HG02759 (cell line): ENCODE data around the gene RAB38.

Source experiments
- ATAC-seq: cut with Tn5 transposase; IDR thresholded peaks from one replicate; pipeline ENCODE4 v1.9.1; 2021; ENCODE audit warnings: mild to moderate bottlenecking, moderate library complexity; ENCODE audit not compliant: unreplicated experiment

Gene RAB38

DNA sequence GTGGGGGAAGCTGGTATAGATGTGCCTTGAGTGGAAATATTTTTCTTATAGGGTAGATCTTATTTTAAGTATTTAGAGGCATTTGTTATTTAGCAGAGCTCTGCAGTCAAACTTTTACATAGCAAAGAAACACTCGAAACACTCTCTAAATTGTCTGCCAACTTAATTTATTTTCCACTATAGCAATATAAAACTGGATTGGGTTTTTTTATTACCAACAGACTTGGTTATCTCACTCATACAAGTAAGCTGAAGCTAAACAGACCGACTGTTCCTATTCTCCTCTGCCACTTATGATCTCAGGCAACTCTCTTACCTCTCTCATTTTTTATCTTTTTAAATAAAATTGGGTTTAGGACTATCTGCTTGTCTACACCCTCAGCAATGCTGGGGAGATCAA lies 4.6 kb downstream of the RAB38 start:
- ATAC-seq = no peak

DNA sequence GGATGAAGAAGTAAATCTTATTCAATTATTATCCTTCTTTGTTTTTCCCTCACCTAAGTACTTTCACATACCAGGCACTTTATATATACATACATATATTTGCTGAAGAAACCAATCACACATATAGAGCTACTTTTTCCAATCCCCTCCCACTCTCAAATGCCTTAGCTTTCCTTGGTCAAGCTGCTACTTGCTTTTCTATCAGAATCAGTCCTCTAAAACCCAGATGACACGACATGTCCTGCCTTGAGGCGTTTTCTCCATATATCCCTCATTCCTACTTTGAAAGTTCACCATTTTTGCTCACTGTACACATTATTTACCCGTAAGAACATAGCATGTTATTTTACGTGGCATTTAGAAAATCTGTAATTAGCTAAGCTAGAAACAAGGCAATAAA lies 5.4 kb downstream of the RAB38 start:
- no peak for ATAC-seq

DNA sequence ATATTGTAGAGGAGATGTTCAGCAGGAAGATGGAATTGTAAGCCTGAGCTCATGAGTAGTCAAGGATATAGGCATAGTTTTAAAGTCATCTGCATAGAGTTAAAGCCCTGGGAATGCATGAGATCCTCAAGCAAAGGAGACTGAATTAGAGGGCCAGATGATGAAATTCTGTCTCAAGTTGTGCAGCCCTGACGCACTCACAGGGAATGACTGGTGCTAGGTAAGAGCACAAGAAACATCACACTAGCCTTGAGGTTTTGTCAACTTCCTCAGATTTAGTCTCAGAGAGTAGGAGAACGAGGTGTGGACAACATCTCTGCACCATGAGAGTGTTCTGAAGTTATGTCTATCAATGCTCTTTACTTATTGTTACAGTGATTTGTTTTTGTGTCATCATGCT lies 5.8 kb downstream of the RAB38 start:
- ATAC-seq = no peak

DNA sequence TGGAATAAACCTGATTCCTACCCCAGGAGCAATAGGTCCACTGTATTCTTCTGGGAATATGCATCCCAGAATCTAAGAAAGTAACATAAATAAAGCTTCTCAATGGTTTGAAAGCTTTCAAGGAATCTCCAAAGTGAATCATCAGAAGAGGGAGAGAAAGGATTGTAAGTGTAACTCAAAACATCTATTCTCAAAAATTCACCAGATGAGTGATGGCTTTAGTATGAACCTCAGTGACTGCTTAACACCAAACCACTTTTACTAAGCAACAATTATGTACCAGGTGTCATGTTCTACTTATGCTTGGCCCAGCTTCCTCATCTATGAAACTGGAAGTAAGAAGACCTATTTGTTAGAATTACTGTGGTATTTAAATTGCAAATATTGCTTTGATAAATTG lies 7.4 kb downstream of the RAB38 start:
- ATAC-seq = no peak

DNA sequence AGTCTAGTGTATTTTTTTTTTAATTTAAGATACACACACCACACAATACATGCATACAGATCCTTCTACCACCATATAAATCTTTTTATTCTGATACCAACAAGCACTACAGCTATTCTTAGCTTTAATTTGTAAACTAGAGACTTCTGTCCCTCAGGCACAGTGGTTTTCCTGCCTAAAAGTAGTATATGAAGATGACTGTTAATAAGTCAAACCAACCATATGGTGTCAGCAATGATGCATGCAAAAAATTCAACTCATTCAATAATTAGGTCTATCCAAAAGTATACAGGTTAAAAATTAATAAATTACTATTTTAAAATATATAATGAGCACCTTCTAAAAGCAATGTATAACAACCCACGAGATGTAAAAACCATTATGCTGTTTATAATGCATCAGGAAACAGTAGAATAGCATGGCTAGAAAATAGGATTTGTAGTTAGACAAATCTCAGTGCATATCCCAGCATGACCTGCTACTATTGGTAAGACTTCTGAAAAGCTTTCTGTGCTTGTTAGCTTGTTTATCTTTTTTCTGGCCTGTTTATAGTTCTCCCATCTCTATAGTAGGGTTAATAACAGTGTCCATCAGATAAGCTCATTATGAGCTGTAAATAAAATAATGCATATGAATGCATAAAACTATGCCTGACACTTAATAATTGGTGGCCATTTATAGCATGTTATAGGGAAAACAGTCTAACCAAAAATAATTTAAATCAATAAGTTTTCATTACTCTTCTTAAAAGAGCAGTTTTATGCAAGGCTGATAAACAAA lies 10.2 kb downstream of the RAB38 start:
- peak; percentile 50 for ATAC-seq

DNA sequence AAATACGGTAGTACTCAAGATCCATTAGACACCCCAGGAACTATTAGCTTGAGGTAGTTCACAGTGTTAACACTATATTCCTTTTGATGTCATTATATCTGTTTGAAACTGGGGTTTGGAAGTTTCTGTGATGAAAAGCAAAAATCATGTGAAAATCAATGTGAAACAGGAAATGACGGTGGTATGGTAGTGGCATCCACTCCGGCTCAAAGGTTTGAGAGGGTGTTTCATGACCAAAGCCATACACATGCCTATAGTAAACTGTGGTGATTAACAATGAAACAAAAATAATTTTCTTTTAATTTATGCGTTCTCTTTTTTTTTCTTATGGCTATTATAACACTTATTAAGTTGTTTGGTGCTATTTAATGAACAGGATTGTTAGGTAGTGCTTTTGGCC lies 10.9 kb downstream of the RAB38 start:
- ATAC-seq = peak; percentile 46

DNA sequence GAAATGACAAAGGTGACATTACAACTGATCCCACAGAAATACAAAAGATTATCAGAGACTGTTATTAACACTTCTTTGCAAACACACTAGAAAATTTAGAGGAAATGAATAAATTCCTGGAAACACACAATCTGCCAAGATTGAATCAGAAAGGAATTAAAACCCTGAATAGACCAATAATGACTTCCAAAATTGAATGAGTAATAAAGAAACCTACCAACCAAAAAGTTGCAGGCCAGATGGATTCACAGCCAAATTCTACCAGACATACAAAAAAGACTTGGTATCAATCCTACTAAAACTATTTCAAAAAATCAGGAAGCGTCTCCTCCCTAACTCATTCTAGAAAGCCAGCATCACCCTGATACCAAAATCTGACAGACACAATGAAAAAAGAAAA lies 17.2 kb downstream of the RAB38 start:
- no peak for ATAC-seq

DNA sequence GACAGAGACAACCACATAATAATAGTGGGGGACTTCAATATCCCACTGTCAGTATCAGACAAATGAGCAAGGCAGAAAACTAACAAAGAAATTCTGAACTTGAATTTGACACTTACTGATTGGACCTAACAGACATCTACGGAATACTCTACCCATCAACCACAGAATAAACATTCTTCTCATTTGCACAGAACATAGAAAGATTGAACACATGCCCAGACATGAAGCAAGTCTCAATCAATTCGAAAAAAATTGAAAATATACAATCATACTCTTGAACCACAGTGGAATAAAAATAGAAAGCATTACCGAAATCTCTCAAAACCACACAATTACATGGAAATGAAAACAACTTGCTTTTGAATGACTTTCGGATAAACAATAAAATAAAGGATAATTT lies 17.9 kb downstream of the RAB38 start:
- no peak for ATAC-seq

DNA sequence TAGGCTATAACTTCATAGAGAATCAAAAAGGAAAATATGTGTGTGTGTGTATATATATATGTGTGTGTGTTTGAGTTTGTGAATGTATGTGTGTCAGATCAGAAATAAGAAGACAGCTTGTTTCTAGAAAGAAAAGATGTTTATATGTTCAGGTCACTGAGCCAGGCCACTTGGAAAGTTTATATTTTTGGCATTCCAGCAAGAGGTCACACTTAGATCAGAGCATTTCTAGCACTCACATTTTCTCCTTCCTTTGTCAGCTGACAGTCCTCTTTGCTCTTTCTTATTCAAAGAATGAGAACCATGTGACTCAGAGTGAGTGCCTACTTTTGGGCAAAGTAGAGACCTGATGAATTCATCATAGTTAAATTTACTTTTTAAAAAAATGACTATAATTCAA lies 22.9 kb downstream of the RAB38 start:
- ATAC-seq = no peak

DNA sequence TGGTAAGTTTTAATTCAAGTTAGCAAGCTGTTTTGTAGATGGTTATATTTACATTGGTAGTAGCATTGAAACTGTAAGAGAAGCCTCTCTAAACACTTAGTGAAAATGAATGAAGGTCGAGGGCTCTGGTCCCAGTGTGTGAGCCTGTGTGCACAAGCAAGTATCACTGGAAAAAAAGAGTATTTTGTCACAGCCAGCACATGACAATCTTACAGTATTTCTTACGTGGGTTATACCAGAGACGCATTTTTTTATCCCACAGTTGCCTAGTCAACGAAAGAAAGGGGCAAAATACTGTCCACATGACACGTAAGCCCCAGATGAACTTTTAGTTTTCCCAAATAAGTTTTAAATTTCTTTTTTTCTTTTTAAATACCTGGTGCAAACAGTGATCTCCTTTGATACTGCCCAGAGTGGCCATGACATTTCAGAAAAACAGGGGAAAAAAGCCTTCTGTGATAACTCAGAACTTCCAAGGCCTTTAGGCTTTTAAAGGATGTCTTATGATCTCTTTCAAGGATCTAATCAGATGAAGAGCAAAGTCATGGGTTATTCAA lies 23.5 kb downstream of the RAB38 start:
- no peak for ATAC-seq

DNA sequence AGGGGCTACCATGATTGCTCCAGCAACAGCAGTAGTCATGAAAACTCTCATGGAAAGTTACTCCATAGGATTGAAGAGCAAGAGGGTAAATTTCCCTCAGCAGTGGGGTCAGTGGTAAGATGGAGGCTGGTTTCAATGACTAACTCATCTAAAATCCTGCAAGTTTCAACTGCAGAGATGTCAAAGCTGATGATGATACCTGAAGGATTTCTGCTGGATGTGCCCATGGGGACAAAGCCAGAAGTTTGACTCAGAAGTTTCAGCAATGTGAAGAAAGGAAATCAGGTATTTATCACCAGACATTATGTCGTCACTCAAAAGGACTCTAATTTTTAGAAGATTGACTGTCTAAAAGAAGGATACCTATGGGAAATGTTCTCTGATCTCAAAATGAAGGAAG lies 29.1 kb downstream of the RAB38 start:
- no peak for ATAC-seq

DNA sequence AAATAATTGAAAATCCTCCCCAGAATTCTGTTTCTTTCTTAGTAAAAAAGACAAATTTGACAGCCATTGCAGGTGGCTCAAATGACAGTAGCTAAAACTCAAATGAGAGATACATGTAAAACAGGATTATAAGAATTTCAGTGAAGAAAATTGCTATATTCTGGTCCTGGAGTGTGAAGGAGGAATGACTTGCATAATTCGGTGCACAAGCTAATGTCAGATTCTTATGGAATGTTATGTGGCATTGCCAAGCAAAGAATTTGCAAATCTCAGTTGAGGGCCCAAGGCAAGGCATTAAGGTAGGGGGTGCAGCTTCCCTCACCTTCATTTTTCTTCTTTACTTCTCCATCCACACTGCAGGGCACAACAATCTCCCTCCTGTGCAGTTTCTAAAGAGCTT lies 35.4 kb downstream of the RAB38 start:
- ATAC-seq = no peak

DNA sequence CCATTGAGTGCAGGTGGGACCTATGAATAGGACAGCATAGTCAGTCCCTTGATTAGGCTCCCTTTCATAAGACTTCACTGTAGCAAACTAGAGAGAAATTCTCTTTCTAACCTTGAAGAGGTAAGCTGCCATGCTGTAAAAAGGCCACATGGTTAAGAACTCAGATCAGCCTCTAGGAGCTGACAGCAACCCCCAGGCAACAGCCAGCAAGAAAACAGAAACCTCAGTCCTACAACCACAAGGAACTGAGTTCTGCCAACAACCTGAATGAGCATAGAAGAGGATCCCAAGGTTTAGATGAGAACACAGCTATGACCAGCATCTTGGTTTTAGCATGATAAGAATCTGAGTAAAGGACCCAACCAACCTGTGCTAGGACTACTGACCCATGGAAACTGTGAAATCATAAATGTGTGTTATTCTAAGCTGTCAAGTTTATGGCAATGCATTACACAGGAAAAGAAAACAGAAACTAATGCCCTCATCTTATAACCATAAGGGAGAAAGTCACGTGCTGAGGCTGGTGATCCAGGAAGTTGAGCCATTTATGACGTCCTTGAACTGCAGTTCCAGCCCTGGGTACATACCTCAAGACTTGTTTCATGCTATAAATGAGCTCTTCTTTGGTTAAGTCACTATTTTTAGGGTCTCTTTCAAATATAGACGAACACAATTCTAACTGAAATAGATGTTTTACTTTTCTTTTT lies 43.3 kb downstream of the RAB38 start:
- no peak for ATAC-seq

DNA sequence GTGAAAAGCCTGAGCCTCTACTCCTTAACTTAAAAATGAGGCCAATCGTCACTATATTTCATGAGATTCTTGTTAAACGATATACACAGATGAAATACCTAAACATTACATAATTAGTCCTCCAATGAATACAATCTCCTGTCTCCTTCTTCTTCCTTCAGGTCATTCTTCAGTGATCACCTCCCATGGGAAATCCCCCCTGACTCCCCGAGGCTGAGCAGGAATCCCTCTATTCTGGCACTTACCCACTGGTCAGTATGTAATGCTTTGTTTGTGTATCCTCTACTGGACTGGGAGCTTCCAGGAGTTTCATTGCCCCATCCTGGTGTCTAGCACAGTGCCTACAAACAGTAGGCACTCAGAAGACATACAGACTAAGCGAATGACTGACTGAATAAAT lies 52.3 kb downstream of the RAB38 start:
- ATAC-seq = no peak

DNA sequence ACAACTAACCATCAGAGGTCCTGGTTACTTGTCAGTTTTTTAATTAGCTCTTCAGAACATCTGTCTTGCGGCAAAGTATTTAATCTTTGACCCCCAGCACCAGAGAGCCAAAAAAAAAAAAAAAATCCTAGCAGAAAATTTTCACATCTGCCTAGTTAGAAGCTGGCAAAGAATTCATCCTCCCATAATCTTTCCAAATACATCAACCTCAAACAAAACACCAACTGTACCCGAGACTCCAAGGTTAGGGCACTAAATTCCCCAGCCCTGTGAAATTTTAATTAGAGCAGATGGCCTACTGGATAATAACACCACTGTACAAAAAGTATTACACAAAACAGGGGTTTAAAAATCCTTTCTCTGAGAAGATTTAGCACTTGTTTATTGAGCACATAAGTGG lies 55.7 kb downstream of the RAB38 start:
- ATAC-seq = no peak

DNA sequence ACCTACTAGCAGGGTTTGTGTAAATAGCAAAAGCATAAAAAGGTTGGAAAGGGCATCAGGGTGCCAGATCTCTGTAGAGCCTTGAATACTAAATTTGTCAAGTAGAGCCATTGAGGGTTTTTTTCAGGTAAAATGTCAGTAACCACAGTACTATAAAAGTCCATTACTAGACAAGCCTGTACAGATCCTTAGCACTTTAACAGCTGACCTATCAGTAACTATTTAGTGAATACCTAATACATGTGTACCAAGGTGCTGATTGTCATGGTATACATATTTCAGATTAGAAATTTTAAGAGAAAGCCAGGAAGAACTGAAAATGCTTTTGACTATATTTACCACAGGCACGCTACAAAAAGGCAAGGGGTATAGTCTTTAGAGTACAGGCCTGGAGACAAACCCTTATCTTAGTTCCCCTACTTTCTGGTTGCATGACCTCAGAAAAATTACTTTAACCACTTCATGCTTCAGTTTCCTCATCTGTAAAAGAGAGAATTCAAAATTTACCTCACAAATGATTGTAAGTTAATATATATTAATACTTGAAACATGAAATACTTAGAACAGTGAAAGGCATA lies 57.9 kb downstream of the RAB38 start:
- peak; percentile 78 for ATAC-seq

DNA sequence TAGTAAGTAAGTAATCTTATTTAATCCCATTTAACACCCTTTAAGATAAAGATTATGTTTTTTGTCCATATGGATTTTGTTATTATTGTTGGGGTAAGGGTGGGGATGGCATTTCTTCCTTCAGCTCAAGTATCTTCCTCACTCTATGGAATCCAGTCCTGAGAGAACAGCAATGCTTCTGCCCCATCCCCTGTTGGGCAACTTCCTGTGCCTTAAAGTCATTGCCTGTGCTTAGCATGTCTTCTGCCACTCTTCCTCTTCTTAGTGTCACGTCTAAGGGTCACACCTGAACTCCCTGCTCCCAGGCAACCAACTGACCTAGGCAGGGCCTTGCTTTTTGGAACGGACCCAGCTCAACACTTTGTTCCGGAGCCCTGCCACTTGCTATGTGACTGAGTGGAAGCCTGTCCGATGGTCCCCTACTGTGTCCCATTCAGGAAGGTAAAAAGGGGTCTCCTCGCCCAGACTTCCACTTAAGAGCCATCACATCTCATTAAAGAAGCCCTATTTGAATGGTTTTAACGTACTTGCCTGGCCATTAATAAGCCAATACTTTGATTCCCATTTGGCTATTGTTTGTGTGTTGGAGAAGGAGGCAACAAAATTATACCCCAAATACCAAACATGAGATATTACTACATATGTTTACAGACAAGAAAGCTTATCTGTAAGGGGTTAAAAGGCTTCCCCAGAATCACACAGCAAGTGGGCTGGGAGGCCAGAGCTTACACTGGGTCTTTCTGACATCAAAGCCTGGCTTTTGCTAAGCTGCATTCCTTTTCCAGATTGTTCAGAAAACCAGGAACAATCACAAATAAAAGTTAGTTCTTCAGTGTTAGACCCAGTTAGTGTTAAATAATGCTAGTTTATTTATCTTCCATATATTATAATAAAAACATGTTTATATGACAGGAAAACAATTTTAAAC lies 59.2 kb downstream of the RAB38 start:
- no peak for ATAC-seq

DNA sequence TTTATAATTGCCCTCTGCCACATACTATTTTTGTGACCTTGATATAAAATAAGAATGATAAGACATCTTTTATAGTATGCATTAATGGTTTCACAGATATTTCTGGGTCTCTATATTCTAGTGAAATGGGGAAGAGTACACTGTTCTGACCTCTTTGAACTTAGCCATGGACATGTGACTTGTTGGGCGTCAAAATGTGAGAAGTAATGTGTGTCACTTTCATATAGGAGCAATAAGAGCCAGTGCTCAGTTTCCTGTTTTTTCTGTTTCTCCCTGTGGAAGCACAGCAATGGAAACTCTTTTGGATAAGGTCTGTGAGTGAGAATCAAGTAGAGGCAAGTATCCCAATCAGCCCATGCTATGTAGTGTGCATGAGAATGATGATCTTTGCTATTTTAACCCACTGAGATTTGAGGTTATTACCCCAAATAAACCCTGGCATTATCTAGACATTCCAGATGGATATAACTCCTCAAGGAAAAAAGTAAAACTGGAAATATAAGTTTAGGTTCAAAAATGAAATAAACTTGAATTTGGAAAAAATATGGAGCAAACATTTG lies 60.7 kb downstream of the RAB38 start:
- ATAC-seq = no peak

DNA sequence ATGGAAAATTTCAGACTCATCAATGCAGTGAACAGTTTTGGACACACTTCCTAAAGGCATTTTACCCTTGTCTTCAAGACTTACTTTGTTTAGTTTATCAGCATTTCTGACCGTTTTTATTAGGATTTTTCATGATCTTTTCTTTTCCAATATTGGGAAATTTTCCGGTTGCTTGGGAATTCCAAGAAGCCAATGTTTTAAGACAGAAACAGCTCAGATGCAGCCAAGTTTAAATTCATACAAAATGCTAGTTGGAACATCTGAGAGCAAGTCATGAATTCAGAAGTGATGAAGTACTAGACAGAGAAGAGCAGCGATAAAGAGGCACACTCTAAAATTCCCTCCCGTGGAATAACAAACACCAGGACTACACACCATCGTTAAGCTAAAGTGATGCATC lies 68.6 kb downstream of the RAB38 start:
- no peak for ATAC-seq

DNA sequence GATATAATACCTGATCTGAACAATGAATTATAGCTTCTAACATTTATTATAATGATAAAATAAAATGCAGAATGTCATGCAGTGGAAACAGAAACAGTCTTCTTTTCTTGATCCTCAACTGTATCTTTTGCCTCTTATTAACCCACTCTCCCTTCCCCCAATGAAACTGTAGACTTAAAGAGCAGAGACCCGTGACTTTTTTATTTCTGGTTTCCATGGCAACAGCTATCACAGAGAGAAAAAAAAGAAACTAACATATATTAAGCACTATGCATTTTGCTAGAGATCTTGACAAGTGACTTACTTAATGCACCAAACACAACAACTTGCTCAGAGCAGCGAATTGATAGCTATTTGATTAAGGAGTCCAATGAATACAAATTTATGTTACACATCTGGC lies 69.3 kb downstream of the RAB38 start:
- ATAC-seq = no peak

DNA sequence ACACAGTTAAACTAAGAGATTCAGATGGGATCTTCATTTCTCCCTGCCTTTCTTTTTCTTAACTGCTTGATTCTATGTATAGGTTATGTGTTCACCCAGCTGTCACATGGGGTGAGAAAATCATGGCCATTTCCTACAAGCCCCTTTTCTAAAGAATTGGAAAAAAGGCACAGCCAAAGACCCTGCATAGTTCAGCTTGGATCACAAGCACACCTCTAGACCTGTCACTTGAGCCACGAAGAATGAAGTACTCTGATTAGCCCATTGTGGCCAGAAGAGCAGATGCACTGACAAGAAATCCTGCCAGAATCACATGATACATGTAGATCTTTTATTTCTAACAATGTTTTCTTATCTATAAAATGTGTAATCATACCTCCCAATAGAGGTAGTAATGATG lies 69.7 kb downstream of the RAB38 start:
- ATAC-seq = no peak
